Fibroblast of pulmonary artery (primary cell): ENCODE data around the gene HSPA12A.

ENCODE experiments used
- DNase-seq: peaks from one replicate; pipeline ENCODE4 v3.0.0-alpha.2; 2010; ENCODE audit warnings: low read depth
- H3K4me3 ChIP-seq: replicated peaks from 2 replicates; pipeline ENCODE4 v1.5.1; 2011; ENCODE audit warnings: low read depth, mild to moderate bottlenecking, control low read depth, low read length, moderate library complexity
- CTCF ChIP-seq: IDR thresholded peaks from 2 replicates; pipeline ENCODE4 v1.5.1; 2011; ENCODE audit warnings: mild to moderate bottlenecking, control low read depth, low read length, inconsistent platforms; ENCODE audit errors: missing control alignments

HSPA12A gene

DNA sequence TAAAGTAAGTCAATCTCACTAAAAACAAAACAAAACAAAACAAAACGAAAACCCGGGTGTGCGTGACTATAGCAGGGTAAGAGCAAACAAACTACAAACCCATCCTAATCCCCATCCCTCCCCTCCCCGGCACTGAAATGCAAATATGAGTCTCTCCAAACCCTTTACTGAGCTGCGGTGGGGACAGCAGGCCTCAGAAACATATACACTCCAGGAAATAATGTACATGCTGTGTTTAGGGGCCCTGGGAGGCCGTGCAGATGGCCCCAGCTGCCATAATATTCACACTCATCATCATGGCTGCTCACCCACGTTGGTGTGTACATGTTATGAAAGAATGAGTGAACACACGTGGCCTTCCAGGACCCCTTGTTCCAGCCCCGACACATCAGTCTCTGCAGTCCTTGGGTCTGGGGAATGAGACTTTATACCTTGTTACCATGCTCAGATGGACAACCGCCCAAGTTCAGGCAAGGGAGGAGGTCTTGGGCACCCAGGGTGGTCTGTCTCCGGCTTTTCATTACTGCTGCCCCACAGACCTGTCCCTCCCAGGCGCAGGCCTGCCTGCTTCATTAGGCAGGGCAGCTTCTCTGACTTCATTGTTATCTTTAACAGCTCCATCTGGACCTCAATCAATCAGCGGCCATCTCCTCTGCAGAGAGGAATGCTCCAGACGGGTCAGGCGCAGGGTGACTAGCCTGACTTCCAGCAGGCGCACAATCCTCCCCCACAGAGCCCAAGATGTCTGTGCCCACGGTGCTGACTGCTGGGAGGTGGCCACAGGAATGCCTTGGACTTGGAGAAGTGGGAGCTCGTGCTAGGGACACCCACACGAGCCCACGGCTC, 20.6 kb downstream of the HSPA12A start:
- no peak for TF ChIP-seq CTCF
- peak; percentile 21 for DNase-seq
- no peak overlapping the region for H3K4me3 ChIP-seq

DNA sequence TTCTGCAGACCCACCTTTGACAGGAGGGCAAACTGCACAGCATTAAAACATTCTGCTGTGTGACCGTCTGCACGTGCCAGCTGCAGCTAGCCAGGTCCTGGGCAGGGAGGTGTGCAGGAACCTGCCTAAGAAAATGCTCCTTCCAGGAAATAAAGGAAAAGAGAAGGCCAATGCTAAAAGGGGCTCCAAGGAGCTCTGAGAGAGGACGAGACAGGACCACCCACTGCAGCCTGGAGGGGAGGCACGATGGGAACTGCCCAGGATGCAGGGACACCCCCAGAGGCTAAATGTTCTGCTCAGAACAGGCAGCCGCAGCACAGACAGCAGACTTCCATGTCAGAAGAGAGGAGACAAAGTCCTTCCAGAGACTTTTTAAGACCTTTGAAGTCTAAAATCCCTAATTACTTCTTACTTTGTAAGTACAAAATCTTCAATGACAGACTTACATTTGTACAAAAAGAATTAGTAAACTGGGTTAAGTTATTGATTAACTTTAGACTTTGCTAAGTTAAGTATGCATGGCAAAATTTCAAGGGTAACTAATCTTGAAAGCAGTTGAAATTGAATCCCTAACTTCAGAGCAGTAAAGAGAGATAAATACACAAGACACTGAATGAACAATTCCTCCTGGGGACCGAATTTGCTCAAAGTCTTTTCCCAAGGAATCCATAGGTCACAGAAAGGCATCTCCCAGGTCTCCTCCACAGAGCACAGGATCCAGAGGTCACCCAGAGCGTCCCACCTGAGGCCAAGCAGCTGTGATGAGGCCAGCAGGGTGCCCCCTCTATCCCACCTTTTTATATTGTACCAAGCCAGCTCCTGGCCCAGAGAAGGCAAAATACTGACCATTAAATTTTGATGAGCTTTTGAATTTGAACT, 21.5 kb downstream of the HSPA12A start:
- no peak for TF ChIP-seq CTCF
- no peak for DNase-seq
- H3K4me3 ChIP-seq, result no peak overlapping the region

- no peak overlapping the region for H3K4me3 ChIP-seq
- no peak for DNase-seq
- no peak for TF ChIP-seq CTCF
These were observed 22.1 kb downstream of the HSPA12A start for GRCh38 chr10:116720241-116720643.

GRCh38 chr10:116719804-116720203, 22.6 kb downstream of the HSPA12A start:
- peak; percentile 24 for DNase-seq
- no peak overlapping the region for H3K4me3 ChIP-seq

GRCh38 chr10:116718058-116718457, 24.3 kb downstream of the HSPA12A start:
- H3K4me3 ChIP-seq, result no peak overlapping the region
- no peak for TF ChIP-seq CTCF
- no peak for DNase-seq

More at GRCh38 chr10:116719804-116720203, 22.6 kb downstream of the HSPA12A start:
- TF ChIP-seq CTCF, result no peak

DNA sequence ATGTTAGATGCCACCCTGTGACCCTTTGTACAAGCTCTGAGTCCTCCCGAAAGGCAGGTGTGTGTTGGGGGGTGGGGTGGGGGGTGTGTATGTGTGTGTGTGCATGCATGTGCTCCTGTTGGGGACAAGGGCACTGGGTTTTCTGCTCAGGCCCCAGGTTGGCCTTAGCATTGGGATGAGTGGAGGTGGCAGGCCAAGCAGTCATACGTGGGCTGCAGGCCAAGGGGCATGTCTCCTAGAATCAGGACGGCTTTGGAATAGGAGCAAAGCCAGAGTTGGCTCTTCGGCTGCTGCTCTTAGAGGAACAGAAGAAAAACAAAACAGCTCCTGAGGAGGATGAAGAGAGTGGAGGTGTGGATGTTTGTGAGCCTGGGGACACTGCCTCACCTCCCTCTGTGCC, 26.0 kb downstream of the HSPA12A start:
- H3K4me3 ChIP-seq, result no peak overlapping the region
- TF ChIP-seq CTCF, result no peak

More for the DNA sequence above, 26.0 kb downstream of the HSPA12A start:
- DNase-seq, result no peak
